ENCODE measurements around the gene EXT2. TPM values are rescaled to one million over a fixed set of nuclear protein-coding genes. Genes with fewer than 3 reads are reported as not detected.

The EXT2 gene
- total and polyA plus RNA-seq, 10 of the 15 experiments (the other 5 are each of a cell fraction or from before 2014, with no cell fraction given) = 3.8 to 31.4 (median 17.9) TPM

DNA sequence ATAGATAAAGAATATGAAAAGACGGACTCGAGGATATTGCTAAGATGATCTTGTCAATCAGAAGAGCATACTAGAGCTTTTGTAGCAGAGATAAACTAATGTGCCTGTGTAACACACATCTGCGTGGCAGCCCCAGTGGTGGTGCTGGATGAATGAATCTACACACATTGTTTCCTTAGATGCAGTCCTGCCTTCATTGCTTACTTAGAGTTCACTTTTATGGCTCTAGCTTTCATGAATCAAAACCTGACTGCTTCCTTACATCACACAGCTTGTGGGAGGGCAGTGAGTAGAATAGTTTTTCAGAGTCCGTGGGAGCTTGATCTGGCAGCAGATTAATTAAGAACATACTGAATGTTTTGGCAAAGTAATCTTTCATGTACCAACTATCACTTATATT, 83.7 kb downstream of the EXT2 start:
- in situ Hi-C loops (cut with MboI) = no loop called here
- no peak overlapping the region for H3K4me3 ChIP-seq
- POLR2A ChIA-PET = interaction anchor here (1.1 kb wide), 1 partner anchor 14 kb away, joined by 3 read pairs; no protein-coding TSS in a partner anchor
- no peaks in the 10 kb centered on the region for H3K4me1 ChIP-seq (ENCODE audit: control insufficient read depth, insufficient read depth, low read length)
- H3K9ac ChIP-seq (ENCODE audit: control insufficient read depth, insufficient read depth, low read length) = no peak overlapping the region
- no peaks in the 10 kb centered on the region for H3K9me3 ChIP-seq (replicated peaks; ENCODE audit: control insufficient read depth, insufficient read depth, low read length)
- WGBS (ENCODE audit: insufficient coverage, insufficient replicate concordance, low lambda C conversion rate, missing lambda C conversion rate) = 95% methylated on average over 4 of the region's 4 CpGs
- DNase-seq (ENCODE audit: low read depth, low spot score) (no peak), FAIRE-seq (no peak), ATAC-seq (no peak)
- H4K20me1 ChIP-seq (ENCODE audit: control insufficient read depth, insufficient read depth) = no peaks in the 10 kb centered on the region
- no peaks in the 10 kb centered on the region for H3K79me2 ChIP-seq (ENCODE audit: control insufficient read depth, insufficient read depth, low read length)
- CTCF ChIA-PET = interaction anchor here (0.6 to 1.8 kb wide), 3 partner anchors 13 to 141 kb away, joined by 3 to 5 read pairs (median 4); no protein-coding TSS in a partner anchor
- H3K4me2 ChIP-seq (ENCODE audit: control insufficient read depth, insufficient read depth) = no peak overlapping the region
- SMC1A ChIA-PET (ENCODE audit: uncharacterized antibody, unreplicated experiment) = interaction anchor here (0.8 to 1.4 kb wide), 3 partner anchors 10 to 29 kb away, joined by 3 to 4 read pairs (median 3); no protein-coding TSS in a partner anchor
- H3K27ac ChIP-seq (ENCODE audit: control insufficient read depth, insufficient read depth) = no peak overlapping the region
- no peak overlapping the region for H2AFZ ChIP-seq (ENCODE audit: control insufficient read depth, low read depth, low read length)
- RAD21 ChIA-PET (ENCODE audit: unreplicated experiment) = no interaction called here
- BruUV-seq (replicated peaks) = no TSS peak
- no peaks in the 10 kb centered on the region; a peak in 1 of 4 replicates for H3K36me3 ChIP-seq (ENCODE audit: control insufficient read depth in 2 of 2, insufficient read depth in 2 of 2, low read length in 1 of 2)
- H3K27me3 ChIP-seq (replicated peaks in 1 of 2; ENCODE audit: control insufficient read depth in 2 of 2, insufficient read depth in 2 of 2, low read length in 1 of 2) = no peaks in the 10 kb centered on the region
- TF ChIP-seq ZBED1 (IDR thresholded peaks at IDR 0.05; ENCODE audit: borderline replicate concordance) = no peak
- TF ChIP-seq POLR2AphosphoS5 (IDR thresholded peaks at IDR 0.05; ENCODE audit: low read length) = no peak
- no peak for TF ChIP-seq RFX5 (IDR thresholded peaks at IDR 0.05; ENCODE audit: low read depth, low read length)
- TF ChIP-seq E4F1 (IDR thresholded peaks at IDR 0.05; ENCODE audit: borderline replicate concordance, partially characterized antibody) = no peak
- TF ChIP-seq ATF3 (IDR thresholded peaks at IDR 0.05; ENCODE audit: borderline replicate concordance, extremely low read depth, low read depth, low read length) = no peak
- no peak for TF ChIP-seq SP1 (IDR thresholded peaks at IDR 0.05; ENCODE audit: low read depth, low read length)
- no peak for TF ChIP-seq BMI1 (IDR thresholded peaks at IDR 0.05; ENCODE audit: borderline replicate concordance)
- TF ChIP-seq, protein P1, sequence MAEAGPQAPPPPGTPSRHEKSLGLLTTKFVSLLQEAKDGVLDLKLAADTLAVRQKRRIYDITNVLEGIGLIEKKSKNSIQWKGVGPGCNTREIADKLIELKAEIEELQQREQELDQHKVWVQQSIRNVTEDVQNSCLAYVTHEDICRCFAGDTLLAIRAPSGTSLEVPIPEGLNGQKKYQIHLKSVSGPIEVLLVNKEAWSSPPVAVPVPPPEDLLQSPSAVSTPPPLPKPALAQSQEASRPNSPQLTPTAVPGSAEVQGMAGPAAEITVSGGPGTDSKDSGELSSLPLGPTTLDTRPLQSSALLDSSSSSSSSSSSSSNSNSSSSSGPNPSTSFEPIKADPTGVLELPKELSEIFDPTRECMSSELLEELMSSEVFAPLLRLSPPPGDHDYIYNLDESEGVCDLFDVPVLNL (IDR thresholded peaks at IDR 0.05; ENCODE audit: low read depth, low read length) = no peak
- intact Hi-C loops (cut with micrococcal nuclease; ENCODE audit: unreplicated experiment) = no loop called here

Measured in GM12878 (cell line).